ENCODE results near the gene TBC1D24.

GRCh38 chr16:2535625-2536013 lies 60.7 kb downstream of the TBC1D24 start:
- TF ChIP-seq GLIS3 (CRISPR knock-in tag; IDR thresholded peaks at IDR 0.05) (no peak), ISL1 (CRISPR knock-in tag; IDR thresholded peaks at IDR 0.05) (no peak), RARB (CRISPR knock-in tag; IDR thresholded peaks at IDR 0.05) (no peak), CREB5 (CRISPR knock-in tag; IDR thresholded peaks at IDR 0.05; ENCODE audit: low read depth) (no peak)

All from SK-N-SH treated with all-trans-retinoic acid at 6 μM for 48 hours (cell line).